GM23338 (cell line): ENCODE measurements around the gene GSTM1.

Experiments used
- CREB1 ChIP-seq: fragments of 250-450 bp; sonication (Bioruptor Pico); IDR thresholded peaks from 2 replicates; pipeline ENCODE4 v1.5.0; 2020; ENCODE audit warnings: low read depth, mild to moderate bottlenecking, moderate library complexity
- EZH2 ChIP-seq: fragments of 200-600 bp; sonication (generic); IDR thresholded peaks from one replicate; pipeline ENCODE4 v1.8.0; 2017; ENCODE audit warnings: antibody characterized with exemption, mild to moderate bottlenecking, low read depth; ENCODE audit not compliant: unreplicated experiment
- EZH2phosphoT487 ChIP-seq: fragments of 200-600 bp; sonication (generic); IDR thresholded peaks from one replicate; pipeline ENCODE4 v1.8.1; 2018; ENCODE audit warnings: antibody characterized with exemption; ENCODE audit not compliant: unreplicated experiment
- JUNB ChIP-seq: IDR thresholded peaks from one replicate; pipeline ENCODE4 v1.6.1; 2016; ENCODE audit warnings: antibody characterized with exemption; ENCODE audit not compliant: unreplicated experiment
- NANOG ChIP-seq: IDR thresholded peaks from 2 replicates; pipeline ENCODE4 v1.6.1; 2016; ENCODE audit warnings: antibody characterized with exemption, borderline replicate concordance
- POLR2AphosphoS5 ChIP-seq: IDR thresholded peaks from 2 replicates; pipeline ENCODE4 v1.6.1; 2016; ENCODE audit warnings: antibody characterized with exemption, low read depth
- STAT1 ChIP-seq: IDR thresholded peaks from one replicate; pipeline ENCODE4 v1.6.1; 2016; ENCODE audit warnings: antibody characterized with exemption; ENCODE audit not compliant: unreplicated experiment
- ZNF114 ChIP-seq: fragments of 250-450 bp; sonication (Bioruptor Pico); IDR thresholded peaks from 2 replicates; pipeline ENCODE4 v1.5.0; 2020; ENCODE audit warnings: mild to moderate bottlenecking, moderate library complexity
- ZNF331 ChIP-seq: fragments of 250-450 bp; sonication (Bioruptor Pico); IDR thresholded peaks from 2 replicates; pipeline ENCODE4 v1.5.0; 2020; ENCODE audit warnings: low read depth, mild to moderate bottlenecking, moderate library complexity
- TF ChIP-seq, protein P1 (sequence below): IDR thresholded peaks from one replicate; pipeline ENCODE4 v1.6.1; 2018; ENCODE audit warnings: antibody characterized with exemption; ENCODE audit not compliant: unreplicated experiment
- TF ChIP-seq, protein P2 (sequence below), 2 experiments: fragments of 200-600 bp in 1 of 2; sonication (generic) in 1 of 2; conservative IDR thresholded peaks; 2 replicates each; pipeline versions ENCODE4 v1.5.1 to v1.6.1; 2016 to 2017; ENCODE audit warnings: antibody characterized with exemption in 2 of 2, low read depth in 2 of 2, mild to moderate bottlenecking in 2 of 2, moderate library complexity in 1 of 2
- TF ChIP-seq, protein P3 (sequence below): IDR thresholded peaks from 2 replicates; pipeline ENCODE4 v1.6.1; 2016; ENCODE audit warnings: antibody characterized with exemption

DNA sequence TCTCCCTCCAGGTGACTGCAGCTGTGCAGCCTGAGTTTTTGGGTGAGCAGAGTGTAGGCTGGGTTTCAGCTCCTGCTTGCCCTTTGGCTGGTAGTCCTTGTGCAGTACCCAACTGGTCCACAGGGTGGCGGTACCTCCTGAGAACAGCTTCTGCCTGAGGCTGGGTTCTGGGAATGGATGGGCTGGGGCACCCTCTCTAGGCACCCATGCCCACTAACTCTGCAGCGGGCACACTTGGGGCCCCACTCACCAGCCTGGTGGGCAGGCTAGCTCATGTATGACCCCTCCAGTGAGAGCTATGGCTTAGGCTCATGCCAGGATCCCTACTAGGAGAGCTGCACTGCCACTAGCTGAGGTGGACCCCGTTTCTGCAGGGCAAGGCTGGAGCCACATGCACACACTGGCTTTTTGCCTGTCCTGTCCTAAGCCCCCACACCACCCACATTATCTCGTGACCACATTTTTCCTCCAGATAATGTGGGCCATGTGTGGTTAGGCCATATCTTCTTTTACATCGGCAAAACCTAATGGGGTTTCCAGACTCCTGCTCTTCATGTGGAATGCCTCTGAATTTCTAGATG, 47.2 kb upstream of the GSTM1 start:
- TF ChIP-seq POLR2AphosphoS5, result no peak
- TF ChIP-seq, protein P1, sequence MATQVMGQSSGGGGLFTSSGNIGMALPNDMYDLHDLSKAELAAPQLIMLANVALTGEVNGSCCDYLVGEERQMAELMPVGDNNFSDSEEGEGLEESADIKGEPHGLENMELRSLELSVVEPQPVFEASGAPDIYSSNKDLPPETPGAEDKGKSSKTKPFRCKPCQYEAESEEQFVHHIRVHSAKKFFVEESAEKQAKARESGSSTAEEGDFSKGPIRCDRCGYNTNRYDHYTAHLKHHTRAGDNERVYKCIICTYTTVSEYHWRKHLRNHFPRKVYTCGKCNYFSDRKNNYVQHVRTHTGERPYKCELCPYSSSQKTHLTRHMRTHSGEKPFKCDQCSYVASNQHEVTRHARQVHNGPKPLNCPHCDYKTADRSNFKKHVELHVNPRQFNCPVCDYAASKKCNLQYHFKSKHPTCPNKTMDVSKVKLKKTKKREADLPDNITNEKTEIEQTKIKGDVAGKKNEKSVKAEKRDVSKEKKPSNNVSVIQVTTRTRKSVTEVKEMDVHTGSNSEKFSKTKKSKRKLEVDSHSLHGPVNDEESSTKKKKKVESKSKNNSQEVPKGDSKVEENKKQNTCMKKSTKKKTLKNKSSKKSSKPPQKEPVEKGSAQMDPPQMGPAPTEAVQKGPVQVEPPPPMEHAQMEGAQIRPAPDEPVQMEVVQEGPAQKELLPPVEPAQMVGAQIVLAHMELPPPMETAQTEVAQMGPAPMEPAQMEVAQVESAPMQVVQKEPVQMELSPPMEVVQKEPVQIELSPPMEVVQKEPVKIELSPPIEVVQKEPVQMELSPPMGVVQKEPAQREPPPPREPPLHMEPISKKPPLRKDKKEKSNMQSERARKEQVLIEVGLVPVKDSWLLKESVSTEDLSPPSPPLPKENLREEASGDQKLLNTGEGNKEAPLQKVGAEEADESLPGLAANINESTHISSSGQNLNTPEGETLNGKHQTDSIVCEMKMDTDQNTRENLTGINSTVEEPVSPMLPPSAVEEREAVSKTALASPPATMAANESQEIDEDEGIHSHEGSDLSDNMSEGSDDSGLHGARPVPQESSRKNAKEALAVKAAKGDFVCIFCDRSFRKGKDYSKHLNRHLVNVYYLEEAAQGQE, result no peak
- TF ChIP-seq CREB1 (CRISPR knock-in tag), result no peak
- TF ChIP-seq, protein P2, sequence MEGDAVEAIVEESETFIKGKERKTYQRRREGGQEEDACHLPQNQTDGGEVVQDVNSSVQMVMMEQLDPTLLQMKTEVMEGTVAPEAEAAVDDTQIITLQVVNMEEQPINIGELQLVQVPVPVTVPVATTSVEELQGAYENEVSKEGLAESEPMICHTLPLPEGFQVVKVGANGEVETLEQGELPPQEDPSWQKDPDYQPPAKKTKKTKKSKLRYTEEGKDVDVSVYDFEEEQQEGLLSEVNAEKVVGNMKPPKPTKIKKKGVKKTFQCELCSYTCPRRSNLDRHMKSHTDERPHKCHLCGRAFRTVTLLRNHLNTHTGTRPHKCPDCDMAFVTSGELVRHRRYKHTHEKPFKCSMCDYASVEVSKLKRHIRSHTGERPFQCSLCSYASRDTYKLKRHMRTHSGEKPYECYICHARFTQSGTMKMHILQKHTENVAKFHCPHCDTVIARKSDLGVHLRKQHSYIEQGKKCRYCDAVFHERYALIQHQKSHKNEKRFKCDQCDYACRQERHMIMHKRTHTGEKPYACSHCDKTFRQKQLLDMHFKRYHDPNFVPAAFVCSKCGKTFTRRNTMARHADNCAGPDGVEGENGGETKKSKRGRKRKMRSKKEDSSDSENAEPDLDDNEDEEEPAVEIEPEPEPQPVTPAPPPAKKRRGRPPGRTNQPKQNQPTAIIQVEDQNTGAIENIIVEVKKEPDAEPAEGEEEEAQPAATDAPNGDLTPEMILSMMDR (conservative IDR thresholded peaks at IDR 0.05; ENCODE audit: low read depth in 2 of 2), result peak; percentile 86 to 94
- no peak for TF ChIP-seq EZH2
- TF ChIP-seq EZH2phosphoT487, result no peak
- no peak for TF ChIP-seq ZNF114 (CRISPR knock-in tag)
- no peak for TF ChIP-seq ZNF331 (CRISPR knock-in tag)
- no peak for TF ChIP-seq STAT1
- TF ChIP-seq JUNB, result no peak
- TF ChIP-seq, protein P3, sequence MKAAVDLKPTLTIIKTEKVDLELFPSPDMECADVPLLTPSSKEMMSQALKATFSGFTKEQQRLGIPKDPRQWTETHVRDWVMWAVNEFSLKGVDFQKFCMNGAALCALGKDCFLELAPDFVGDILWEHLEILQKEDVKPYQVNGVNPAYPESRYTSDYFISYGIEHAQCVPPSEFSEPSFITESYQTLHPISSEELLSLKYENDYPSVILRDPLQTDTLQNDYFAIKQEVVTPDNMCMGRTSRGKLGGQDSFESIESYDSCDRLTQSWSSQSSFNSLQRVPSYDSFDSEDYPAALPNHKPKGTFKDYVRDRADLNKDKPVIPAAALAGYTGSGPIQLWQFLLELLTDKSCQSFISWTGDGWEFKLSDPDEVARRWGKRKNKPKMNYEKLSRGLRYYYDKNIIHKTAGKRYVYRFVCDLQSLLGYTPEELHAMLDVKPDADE, result no peak
- no peak for TF ChIP-seq NANOG
